ENCODE measurements around the gene CELF4.

Gene CELF4

GRCh38 chr18:37246779-37247340 is 318.7 kb downstream of the CELF4 start:
- DNase-seq (ENCODE audit: low read depth) = no peak
- H3K9ac ChIP-seq (ENCODE audit: low read length) = no peak overlapping the region
- no peaks in the 10 kb centered on the region for H3K9me3 ChIP-seq (ENCODE audit: control insufficient read depth, low read length)
- peaks cover 31% of the 10 kb centered on the region for H3K27me3 ChIP-seq (replicated peaks; ENCODE audit: control insufficient read depth, insufficient read depth, low read length)
- H3K4me3 ChIP-seq (ENCODE audit: low read length) = no peak overlapping the region
- no peaks in the 10 kb centered on the region for H3K36me3 ChIP-seq (ENCODE audit: control insufficient read depth, insufficient read depth, low read length, severe bottlenecking)
- no peaks in the 10 kb centered on the region for H3K4me1 ChIP-seq (ENCODE audit: control insufficient read depth, insufficient read depth, low read length)

DNA sequence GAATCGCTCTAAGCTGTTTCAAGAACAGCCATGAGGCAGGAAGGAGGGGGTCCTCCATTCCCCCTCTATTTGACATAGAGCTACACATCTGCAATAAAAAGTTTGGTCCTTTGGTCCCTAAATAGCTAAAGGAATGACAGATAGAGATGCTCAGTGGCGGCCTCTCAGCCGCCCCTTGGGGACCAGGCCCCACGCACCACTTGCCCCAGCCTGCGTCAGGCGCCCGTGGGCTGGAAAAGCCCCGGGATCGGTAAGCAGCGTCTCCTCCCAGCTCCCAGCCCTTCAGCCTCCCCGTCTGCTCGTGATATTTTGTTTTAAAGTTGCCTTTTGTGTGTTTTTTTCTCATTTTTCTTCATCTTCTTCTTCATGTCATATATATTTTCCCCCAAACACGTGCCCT is 321.0 kb downstream of the CELF4 start:
- H3K9me3 ChIP-seq (ENCODE audit: control insufficient read depth, low read length) = no peaks in the 10 kb centered on the region
- peaks cover 18% of the 10 kb centered on the region for H3K27me3 ChIP-seq (replicated peaks; ENCODE audit: control insufficient read depth, insufficient read depth, low read length)
- H3K36me3 ChIP-seq (ENCODE audit: control insufficient read depth, insufficient read depth, low read length, severe bottlenecking) = no peaks in the 10 kb centered on the region
- no peaks in the 10 kb centered on the region for H3K4me1 ChIP-seq (ENCODE audit: control insufficient read depth, insufficient read depth, low read length)
- H3K4me3 ChIP-seq (ENCODE audit: low read length) = no peak overlapping the region
- no peak for DNase-seq (ENCODE audit: low read depth)
- no peak overlapping the region for H3K9ac ChIP-seq (ENCODE audit: low read length)

DNA sequence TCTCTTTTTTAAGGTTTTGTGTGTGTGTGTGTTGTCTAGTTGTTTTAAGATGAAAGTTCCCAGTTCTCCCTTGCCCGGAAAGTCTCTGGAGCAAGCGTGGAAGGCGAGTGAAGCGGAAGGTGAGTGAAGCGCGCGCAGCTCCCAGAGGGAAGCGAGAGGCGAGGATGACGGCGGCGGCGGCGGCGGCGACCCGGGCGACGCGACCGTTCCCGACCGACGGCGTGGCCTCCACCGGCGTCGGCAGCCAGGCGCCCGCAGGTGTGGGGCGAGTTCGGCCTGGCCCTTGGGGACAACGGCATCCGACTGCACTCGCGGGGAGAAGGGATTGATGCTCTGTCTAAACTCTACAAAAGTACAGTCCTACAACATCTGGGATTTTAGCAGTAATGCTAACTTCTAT is 321.9 kb downstream of the CELF4 start:
- Histone ChIP-seq H3K36me3 (ENCODE audit: control insufficient read depth, insufficient read depth, low read length, severe bottlenecking) (no peaks in the 10 kb centered on the region), H3K9me3 (ENCODE audit: control insufficient read depth, low read length) (no peaks in the 10 kb centered on the region), H3K27me3 (replicated peaks; ENCODE audit: control insufficient read depth, insufficient read depth, low read length) (peaks cover 10% of the 10 kb centered on the region), H3K4me1 (ENCODE audit: control insufficient read depth, insufficient read depth, low read length) (no peaks in the 10 kb centered on the region), H3K9ac (ENCODE audit: low read length) (no peak overlapping the region), H3K4me3 (ENCODE audit: low read length) (peak overlapping the region; percentile 44)
- no peak for DNase-seq (ENCODE audit: low read depth)

GRCh38 chr18:37242826-37243560 is 322.6 kb downstream of the CELF4 start:
- peaks cover 10% of the 10 kb centered on the region for H3K27me3 ChIP-seq (replicated peaks; ENCODE audit: control insufficient read depth, insufficient read depth, low read length)
- no peaks in the 10 kb centered on the region for H3K9me3 ChIP-seq (ENCODE audit: control insufficient read depth, low read length)
- H3K36me3 ChIP-seq (ENCODE audit: control insufficient read depth, insufficient read depth, low read length, severe bottlenecking) = no peaks in the 10 kb centered on the region
- DNase-seq (ENCODE audit: low read depth) = no peak
- H3K4me3 ChIP-seq (ENCODE audit: low read length) = no peak overlapping the region
- no peak overlapping the region for H3K9ac ChIP-seq (ENCODE audit: low read length)
- no peaks in the 10 kb centered on the region for H3K4me1 ChIP-seq (ENCODE audit: control insufficient read depth, insufficient read depth, low read length)

- Histone ChIP-seq H3K9ac (ENCODE audit: low read length) (no peak overlapping the region), H3K9me3 (ENCODE audit: control insufficient read depth, low read length) (no peaks in the 10 kb centered on the region), H3K4me1 (ENCODE audit: control insufficient read depth, insufficient read depth, low read length) (no peaks in the 10 kb centered on the region), H3K36me3 (ENCODE audit: control insufficient read depth, insufficient read depth, low read length, severe bottlenecking) (no peaks in the 10 kb centered on the region), H3K4me3 (ENCODE audit: low read length) (no peak overlapping the region), H3K27me3 (replicated peaks; ENCODE audit: control insufficient read depth, insufficient read depth, low read length) (peaks cover 10% of the 10 kb centered on the region)
- DNase-seq (ENCODE audit: low read depth) = no peak
Observed at GRCh38 chr18:37242091-37242490, 323.5 kb downstream of the CELF4 start.

GRCh38 chr18:37238282-37239108 is 327.1 kb downstream of the CELF4 start:
- H3K27me3 ChIP-seq (replicated peaks; ENCODE audit: control insufficient read depth, insufficient read depth, low read length) = peaks cover 6% of the 10 kb centered on the region
- H3K36me3 ChIP-seq (ENCODE audit: control insufficient read depth, insufficient read depth, low read length, severe bottlenecking) = no peaks in the 10 kb centered on the region
- no peak for DNase-seq (ENCODE audit: low read depth)
- H3K4me1 ChIP-seq (ENCODE audit: control insufficient read depth, insufficient read depth, low read length) = peaks cover 16% of the 10 kb centered on the region
- no peak overlapping the region for H3K4me3 ChIP-seq (ENCODE audit: low read length)
- H3K9me3 ChIP-seq (ENCODE audit: control insufficient read depth, low read length) = no peaks in the 10 kb centered on the region
- H3K9ac ChIP-seq (ENCODE audit: low read length) = no peak overlapping the region

DNA sequence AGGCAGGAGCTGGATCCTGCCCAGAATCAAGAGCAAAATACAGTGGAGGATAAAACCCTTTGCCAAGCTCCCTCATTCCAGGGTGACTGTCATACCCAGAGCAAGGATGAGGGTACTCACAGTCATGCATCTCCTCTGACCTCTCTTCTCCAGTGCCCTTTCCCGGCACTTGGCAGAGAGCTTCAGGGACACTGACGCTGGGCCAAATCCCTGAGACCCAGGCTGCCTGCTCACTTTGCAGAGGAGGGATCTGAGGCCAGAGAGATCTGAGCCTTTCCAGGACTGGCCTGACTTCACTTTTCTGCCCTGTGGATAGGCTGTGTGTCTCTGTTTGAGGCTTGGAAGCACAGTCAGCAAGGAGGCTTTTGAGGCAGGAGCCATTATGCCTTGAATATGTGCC is 330.0 kb downstream of the CELF4 start:
- Histone ChIP-seq H3K27me3 (replicated peaks; ENCODE audit: control insufficient read depth, insufficient read depth, low read length) (no peaks in the 10 kb centered on the region), H3K4me3 (ENCODE audit: low read length) (no peak overlapping the region), H3K36me3 (ENCODE audit: control insufficient read depth, insufficient read depth, low read length, severe bottlenecking) (no peaks in the 10 kb centered on the region), H3K9me3 (ENCODE audit: control insufficient read depth, low read length) (no peaks in the 10 kb centered on the region), H3K9ac (ENCODE audit: low read length) (no peak overlapping the region), H3K4me1 (ENCODE audit: control insufficient read depth, insufficient read depth, low read length) (peaks cover 19% of the 10 kb centered on the region)
- DNase-seq (ENCODE audit: low read depth) = no peak

DNA sequence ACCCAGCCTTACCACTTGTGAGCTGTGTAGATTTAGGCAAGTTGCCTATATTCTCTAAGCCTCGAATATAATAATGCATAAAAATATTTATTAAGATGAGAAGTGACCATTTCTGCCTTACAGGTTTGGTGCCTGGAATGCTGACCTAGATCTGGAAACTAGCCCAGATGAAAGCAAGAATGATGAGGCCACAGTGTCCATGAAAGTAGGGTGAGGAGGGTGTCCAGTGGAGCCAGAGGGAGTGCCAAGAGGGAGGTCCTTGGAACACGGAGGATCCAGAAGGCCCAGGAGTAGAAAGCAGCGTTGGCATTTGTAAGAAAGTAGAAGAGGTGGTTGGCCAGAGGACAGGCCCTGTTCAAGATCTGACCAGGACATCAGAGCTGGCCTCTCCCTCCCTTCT is 334.3 kb downstream of the CELF4 start:
- Histone ChIP-seq H3K9ac (ENCODE audit: low read length) (no peak overlapping the region), H3K4me1 (ENCODE audit: control insufficient read depth, insufficient read depth, low read length) (peaks cover 18% of the 10 kb centered on the region), H3K9me3 (ENCODE audit: control insufficient read depth, low read length) (no peaks in the 10 kb centered on the region), H3K36me3 (ENCODE audit: control insufficient read depth, insufficient read depth, low read length, severe bottlenecking) (no peaks in the 10 kb centered on the region), H3K27me3 (replicated peaks; ENCODE audit: control insufficient read depth, insufficient read depth, low read length) (no peaks in the 10 kb centered on the region), H3K4me3 (ENCODE audit: low read length) (no peak overlapping the region)
- no peak for DNase-seq (ENCODE audit: low read depth)

GRCh38 chr18:37230768-37231167 is 334.8 kb downstream of the CELF4 start:
- no peak overlapping the region for H3K4me3 ChIP-seq (ENCODE audit: low read length)
- no peaks in the 10 kb centered on the region for H3K27me3 ChIP-seq (replicated peaks; ENCODE audit: control insufficient read depth, insufficient read depth, low read length)
- no peaks in the 10 kb centered on the region for H3K36me3 ChIP-seq (ENCODE audit: control insufficient read depth, insufficient read depth, low read length, severe bottlenecking)
- H3K9me3 ChIP-seq (ENCODE audit: control insufficient read depth, low read length) = no peaks in the 10 kb centered on the region
- peaks cover 13% of the 10 kb centered on the region for H3K4me1 ChIP-seq (ENCODE audit: control insufficient read depth, insufficient read depth, low read length)
- H3K9ac ChIP-seq (ENCODE audit: low read length) = no peak overlapping the region
- DNase-seq (ENCODE audit: low read depth) = no peak

DNA sequence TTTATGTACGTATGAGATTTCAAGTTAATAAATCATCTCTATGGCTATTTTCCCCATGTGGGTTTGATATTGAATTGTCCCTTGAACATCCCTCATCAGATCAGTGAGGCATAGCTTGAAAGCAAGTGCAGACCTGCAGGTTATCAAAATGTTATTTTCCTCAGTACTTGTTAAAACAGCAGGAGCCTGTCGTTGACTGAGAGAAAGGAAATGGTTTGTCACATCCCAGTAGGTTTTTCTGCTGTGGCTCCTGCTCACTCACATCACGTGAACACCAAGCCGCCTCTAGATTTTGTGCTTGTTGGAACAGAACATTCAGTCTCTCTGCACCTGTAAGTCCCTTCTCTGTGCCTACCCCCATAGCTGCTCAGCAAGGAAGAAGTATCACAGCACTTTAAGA is 340.3 kb downstream of the CELF4 start:
- Histone ChIP-seq H3K9ac (ENCODE audit: low read length) (no peak overlapping the region), H3K4me3 (ENCODE audit: low read length) (no peak overlapping the region), H3K4me1 (ENCODE audit: control insufficient read depth, insufficient read depth, low read length) (no peaks in the 10 kb centered on the region), H3K27me3 (replicated peaks; ENCODE audit: control insufficient read depth, insufficient read depth, low read length) (no peaks in the 10 kb centered on the region), H3K36me3 (ENCODE audit: control insufficient read depth, insufficient read depth, low read length, severe bottlenecking) (no peaks in the 10 kb centered on the region), H3K9me3 (ENCODE audit: control insufficient read depth, low read length) (no peaks in the 10 kb centered on the region)
- DNase-seq (ENCODE audit: low read depth) = no peak

DNA sequence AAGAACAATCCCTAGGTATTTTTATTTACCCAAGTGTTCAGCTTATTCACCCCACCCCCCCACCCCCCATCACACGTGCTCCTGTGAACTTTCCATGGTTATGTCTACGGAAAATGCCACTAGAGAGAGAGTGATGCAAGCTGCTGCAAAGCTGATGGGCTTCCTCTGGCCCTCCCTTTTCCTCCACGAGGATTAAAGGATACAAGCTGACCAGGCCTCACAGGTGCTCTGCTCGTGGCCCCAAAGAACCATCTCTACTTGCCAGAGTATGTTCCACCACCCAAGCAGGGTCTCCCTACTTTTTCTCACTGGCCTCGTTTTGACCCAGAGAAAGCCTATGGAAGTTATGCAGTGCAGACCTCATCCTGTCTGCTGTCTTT is 342.6 kb downstream of the CELF4 start:
- DNase-seq (ENCODE audit: low read depth) = peak; percentile 14
- Histone ChIP-seq H3K27me3 (replicated peaks; ENCODE audit: control insufficient read depth, insufficient read depth, low read length) (no peaks in the 10 kb centered on the region), H3K4me3 (ENCODE audit: low read length) (no peak overlapping the region), H3K4me1 (ENCODE audit: control insufficient read depth, insufficient read depth, low read length) (no peaks in the 10 kb centered on the region), H3K9me3 (ENCODE audit: control insufficient read depth, low read length) (no peaks in the 10 kb centered on the region), H3K36me3 (ENCODE audit: control insufficient read depth, insufficient read depth, low read length, severe bottlenecking) (no peaks in the 10 kb centered on the region), H3K9ac (ENCODE audit: low read length) (no peak overlapping the region)
